Activated B cell treated with CpG ODN at 0.5 μM for 24 hours (primary cell): ENCODE measurements around the gene SPACA5. TPM values are rescaled to one million over a fixed set of nuclear protein-coding genes. Genes with fewer than 3 reads are reported as not detected.
A peak's percentile ranks its signal among the peaks of the same experiment; 100 is the strongest.
"Not testable (repeated sequence)": the region's sequence is repeated elsewhere in the genome, so short reads cannot be mapped to it uniquely, and the experiment has no call there.

Experiments
- ATAC-seq: fragments of 200-7000 bp; cut with Tn5 transposase; one replicate; pipeline ENCODE4 v1.10.0; 2021; ENCODE audit warnings: low read depth, mild to moderate bottlenecking, moderate library complexity
- CTCF ChIA-PET: fragments of 350-600 bp; sonication (Branson Sonifier 250); formaldehyde crosslinking; loops from one replicate; lab custom pipeline; 2021; ENCODE audit warnings: antibody characterized with exemption; lab: Charles Lee
- POLR2A ChIA-PET: fragments of 350-600 bp; sonication (Branson Sonifier 250); formaldehyde crosslinking; loops from one replicate; lab custom pipeline; 2021; ENCODE audit warnings: antibody characterized with exemption; lab: Charles Lee
- DNase-seq: peaks from one replicate; pipeline ENCODE4 v3.0.0; 2022
- H3K27ac Mint-ChIP-seq: one replicate; pipeline ENCODE4 v1.8.0; 2020; ENCODE audit warnings: mixed read lengths
- H3K27me3 Mint-ChIP-seq: one replicate; pipeline ENCODE4 v1.8.0; 2021; ENCODE audit warnings: mixed read lengths
- H3K36me3 Mint-ChIP-seq: one replicate; pipeline ENCODE4 v1.8.0; 2021; ENCODE audit warnings: low read depth, mixed read lengths
- H3K4me1 Mint-ChIP-seq: one replicate; pipeline ENCODE4 v1.8.0; 2021; ENCODE audit warnings: mixed read lengths
- H3K4me3 Mint-ChIP-seq: one replicate; pipeline ENCODE4 v1.8.0; 2020; ENCODE audit warnings: mild to moderate bottlenecking, mixed read lengths
- H3K9me3 Mint-ChIP-seq: one replicate; pipeline ENCODE4 v1.8.0; 2020; ENCODE audit warnings: mixed read lengths
- CTCF ChIP-seq: fragments of 200-600 bp; IDR thresholded peaks from one replicate; pipeline ENCODE4 v1.8.0; 2022; ENCODE audit warnings: antibody characterized with exemption, mild to moderate bottlenecking
- intact Hi-C: fragments of 100-400 bp; cut with micrococcal nuclease; formaldehyde crosslinking; loops from one replicate; pipeline ENCODE4 v1.15.1; 2024
- total RNA-seq: library from RNA; stranded (reverse); gene quantifications from 2 replicates; pipeline ENCODE4 v1.2.3, GENCODE V29; 2022

SPACA5 gene
- not detected in 2 replicates for total RNA-seq

- POLR2A ChIA-PET, H3K9me3 Mint-ChIP-seq, DNase-seq, H3K27ac Mint-ChIP-seq, H3K27me3 Mint-ChIP-seq, CTCF ChIA-PET, ATAC-seq, intact Hi-C loops: not testable (repeated sequence)
- H3K4me3 Mint-ChIP-seq: peak within 1 kb of the TSS; percentile 24
- peaks cover 14% of the 10 kb centered on the region for H3K4me1 Mint-ChIP-seq
- peaks cover 11% of the 10 kb centered on the region for H3K36me3 Mint-ChIP-seq
Observed at GRCh38 chrX:48006688-48007087, at the start of gene SPACA5. TSS of gene SPACA5 (plus strand) at chrX:48006988. CDS start at chrX:48007803, 815 bp downstream.

- POLR2A ChIA-PET, H3K27ac Mint-ChIP-seq, H3K9me3 Mint-ChIP-seq, H3K36me3 Mint-ChIP-seq, intact Hi-C loops, H3K4me3 Mint-ChIP-seq, CTCF ChIA-PET, DNase-seq, ATAC-seq, H3K27me3 Mint-ChIP-seq: not testable (repeated sequence)
- peaks cover 18% of the 10 kb centered on the region for H3K4me1 Mint-ChIP-seq
Observed at GRCh38 chrX:47958206-47958605, 48.6 kb upstream of the SPACA5 start.

GRCh38 chrX:47958761-47959342, 47.9 kb upstream of the SPACA5 start:
- peaks cover 18% of the 10 kb centered on the region for H3K4me1 Mint-ChIP-seq
- peak; percentile 52 for ATAC-seq
- intact Hi-C loops: no loop called here
- H3K27ac Mint-ChIP-seq: no peak overlapping the region
- H3K4me3 Mint-ChIP-seq: no peak overlapping the region
- CTCF ChIA-PET: no interaction called here
- no peak for DNase-seq
- no peaks in the 10 kb centered on the region for H3K36me3 Mint-ChIP-seq
- TF ChIP-seq CTCF: no peak
- H3K27me3 Mint-ChIP-seq: no peaks in the 10 kb centered on the region
- no peaks in the 10 kb centered on the region for H3K9me3 Mint-ChIP-seq
- POLR2A ChIA-PET: no interaction called here

- peak overlapping the region; percentile 20 for H3K4me3 Mint-ChIP-seq
- peaks cover 18% of the 10 kb centered on the region for H3K4me1 Mint-ChIP-seq
- peaks cover 5% of the 10 kb centered on the region for H3K9me3 Mint-ChIP-seq
- no peaks in the 10 kb centered on the region for H3K36me3 Mint-ChIP-seq
- no peaks in the 10 kb centered on the region for H3K27me3 Mint-ChIP-seq
- TF ChIP-seq CTCF: no peak
- intact Hi-C loops: no loop called here
- POLR2A ChIA-PET: interaction anchor here (1.0 kb wide), 1 partner anchor 614 kb away, joined by 3 read pairs; the partner anchor contains the start of gene RBM3
- no peak for ATAC-seq
- CTCF ChIA-PET: no interaction called here
- no peak for DNase-seq
- H3K27ac Mint-ChIP-seq: no peak overlapping the region
Observed at GRCh38 chrX:47960406-47960805, 46.4 kb upstream of the SPACA5 start.

GRCh38 chrX:47961830-47962229, 45.0 kb upstream of the SPACA5 start:
- DNase-seq, CTCF ChIA-PET, ATAC-seq, H3K27ac Mint-ChIP-seq, intact Hi-C loops, POLR2A ChIA-PET, H3K27me3 Mint-ChIP-seq, H3K36me3 Mint-ChIP-seq, H3K9me3 Mint-ChIP-seq, H3K4me3 Mint-ChIP-seq: not testable (repeated sequence)
- H3K4me1 Mint-ChIP-seq: peaks cover 18% of the 10 kb centered on the region

GRCh38 chrX:47965526-47965925, 41.3 kb upstream of the SPACA5 start:
- H3K27me3 Mint-ChIP-seq, intact Hi-C loops, CTCF ChIA-PET, H3K27ac Mint-ChIP-seq, ATAC-seq, H3K9me3 Mint-ChIP-seq, POLR2A ChIA-PET, DNase-seq, H3K4me3 Mint-ChIP-seq, H3K36me3 Mint-ChIP-seq: not testable (repeated sequence)
- peaks cover 11% of the 10 kb centered on the region for H3K4me1 Mint-ChIP-seq

GRCh38 chrX:47973235-47973634, 33.6 kb upstream of the SPACA5 start:
- peaks cover 21% of the 10 kb centered on the region for H3K9me3 Mint-ChIP-seq

More at GRCh38 chrX:47973235-47973634, 33.6 kb upstream of the SPACA5 start:
- peaks cover 39% of the 10 kb centered on the region for H3K36me3 Mint-ChIP-seq
- H3K27ac Mint-ChIP-seq: no peak overlapping the region
- DNase-seq (no peak), ATAC-seq (no peak)
- no peaks in the 10 kb centered on the region for H3K4me1 Mint-ChIP-seq
- H3K27me3 Mint-ChIP-seq: no peaks in the 10 kb centered on the region
- ChIA-PET CTCF (no interaction called here), POLR2A (no interaction called here)
- no peak for TF ChIP-seq CTCF
- intact Hi-C loops: no loop called here
- H3K4me3 Mint-ChIP-seq: no peak overlapping the region
